Measurements from ENCODE around the gene PTPN7. TPM values are rescaled to one million over a fixed set of nuclear protein-coding genes. Genes with fewer than 3 reads are reported as not detected.
A peak's percentile ranks its signal among the peaks of the same experiment; 100 is the strongest.

Gene PTPN7
- total RNA-seq: not detected in 2 replicates
- long read RNA-seq, partial matches to known transcripts: 0 of 2 reads
- long read RNA-seq, other reads (novel, unspliced or antisense): 2 of 2 reads

DNA sequence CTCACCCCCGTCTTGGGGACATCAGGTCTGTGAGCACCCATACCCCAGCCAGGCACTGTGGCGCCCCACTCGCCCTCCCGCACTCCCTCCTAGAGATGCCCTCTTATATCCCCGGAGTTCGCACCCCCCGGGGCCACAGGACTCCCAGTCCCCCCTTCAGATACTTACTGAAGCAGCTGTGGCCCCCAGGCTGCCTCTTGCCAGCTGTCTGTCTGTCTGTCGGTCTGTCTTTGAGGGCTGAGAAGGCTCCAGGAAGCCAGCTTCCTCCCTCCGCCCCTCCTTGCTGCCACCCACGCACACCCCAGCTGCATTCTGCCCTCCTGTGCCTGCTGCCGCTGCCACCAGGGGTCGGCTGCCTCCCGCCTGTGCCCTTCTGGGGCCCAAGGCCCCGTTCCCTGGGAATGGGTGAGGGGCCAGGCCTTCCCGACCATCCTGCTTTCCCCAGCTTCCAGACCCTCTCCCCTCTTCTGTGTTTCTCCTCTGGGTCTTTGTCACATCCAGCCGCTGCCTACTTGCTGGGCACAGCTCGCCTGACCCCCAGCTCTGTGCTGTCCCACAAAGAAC, at the start of gene PTPN7:
Gene PTPN7, minus strand, starts transcription at position 226 of the 564 bp plus-strand sequence. CDS start 1,200 bp downstream, outside the sequence.
- TF ChIP-seq CTCF (IDR thresholded peaks at IDR 0.05; ENCODE audit: unreplicated experiment): no peak
- no peaks in the 10 kb centered on the region for H3K9me3 Mint-ChIP-seq (ENCODE audit: low read depth)
- no peaks in the 10 kb centered on the region for H3K36me3 Mint-ChIP-seq (ENCODE audit: insufficient read depth)
- H3K27me3 Mint-ChIP-seq: peaks cover 7% of the 10 kb centered on the region
- H3K4me3 Mint-ChIP-seq (ENCODE audit: low read depth): no peak within 1 kb of the TSS
- H3K27ac Mint-ChIP-seq: peak within 1 kb of the TSS; percentile 33
- no peak for DNase-seq (ENCODE audit: low spot score, unreplicated experiment)
- H3K4me1 Mint-ChIP-seq (ENCODE audit: low read depth): peaks cover 7% of the 10 kb centered on the region

- Mint-ChIP-seq H3K4me1 (ENCODE audit: low read depth) (no peaks in the 10 kb centered on the region), H3K27ac (no peak overlapping the region), H3K4me3 (ENCODE audit: low read depth) (no peak overlapping the region), H3K36me3 (ENCODE audit: insufficient read depth) (no peaks in the 10 kb centered on the region), H3K9me3 (ENCODE audit: low read depth) (no peaks in the 10 kb centered on the region), H3K27me3 (peaks cover 35% of the 10 kb centered on the region)
- TF ChIP-seq CTCF (IDR thresholded peaks at IDR 0.05; ENCODE audit: unreplicated experiment): no peak
- DNase-seq (ENCODE audit: low spot score, unreplicated experiment): no peak
These were observed 48.0 kb upstream of the PTPN7 start for GRCh38 chr1:202208351-202208857.

DNA sequence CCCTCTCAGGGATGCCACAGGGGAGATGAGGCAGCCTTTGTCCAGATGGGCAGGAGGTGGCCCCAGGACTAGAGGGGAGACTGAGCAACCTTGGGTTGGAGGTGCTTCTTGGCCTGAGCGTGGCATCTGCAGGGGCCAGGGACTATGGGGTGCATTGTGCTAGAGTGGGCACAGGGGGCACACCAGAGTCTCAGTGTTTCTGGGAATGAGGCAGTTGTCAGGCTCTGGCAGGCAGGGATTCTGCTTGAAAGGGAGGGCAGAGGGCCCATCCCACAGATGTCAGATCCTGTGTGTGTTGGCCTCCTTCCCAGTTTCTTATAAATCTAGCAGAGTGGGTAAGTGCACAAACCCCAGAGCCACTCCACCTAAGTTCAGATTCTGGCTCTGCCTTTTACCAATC, 46.9 kb upstream of the PTPN7 start:
- DNase-seq (ENCODE audit: low spot score, unreplicated experiment): no peak

DNA sequence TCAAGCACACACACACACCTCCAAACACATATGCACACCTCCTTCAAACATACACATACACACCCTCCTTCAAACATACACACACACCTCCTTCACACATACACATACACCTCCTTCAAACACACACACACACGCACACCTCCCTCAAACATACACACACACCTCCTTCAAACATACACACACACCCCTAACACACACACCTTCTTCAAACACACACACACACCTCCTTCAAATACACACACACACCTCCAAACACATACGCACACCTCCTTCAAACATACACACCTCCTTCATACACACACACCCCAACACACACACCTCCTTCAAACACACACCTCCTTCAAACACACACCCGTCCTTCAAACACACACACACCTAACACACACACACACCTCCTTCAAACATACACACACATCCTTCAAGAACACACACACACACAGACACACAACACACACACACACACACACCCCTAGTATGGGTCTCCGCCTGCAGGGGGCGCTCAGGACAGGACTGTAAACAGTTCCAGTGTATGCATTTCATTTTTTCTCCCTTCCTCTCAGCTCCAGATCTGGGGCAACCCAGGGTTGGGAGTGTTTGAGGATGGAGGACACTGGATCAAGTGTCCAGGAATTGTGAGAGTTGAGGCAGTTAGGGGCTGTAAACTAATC, 45.3 kb upstream of the PTPN7 start:
- TF ChIP-seq CTCF (IDR thresholded peaks at IDR 0.05; ENCODE audit: unreplicated experiment): peak; percentile 16
- H3K4me3 Mint-ChIP-seq (ENCODE audit: low read depth): no peak overlapping the region

More for the DNA sequence above, 46.9 kb upstream of the PTPN7 start:
- H3K27me3 Mint-ChIP-seq: peaks cover 27% of the 10 kb centered on the region
- H3K4me3 Mint-ChIP-seq (ENCODE audit: low read depth): no peak overlapping the region
- no peaks in the 10 kb centered on the region for H3K9me3 Mint-ChIP-seq (ENCODE audit: low read depth)
- H3K27ac Mint-ChIP-seq: no peak overlapping the region
- peak; percentile 19 for TF ChIP-seq CTCF (IDR thresholded peaks at IDR 0.05; ENCODE audit: unreplicated experiment)
- no peaks in the 10 kb centered on the region for H3K36me3 Mint-ChIP-seq (ENCODE audit: insufficient read depth)
- no peaks in the 10 kb centered on the region for H3K4me1 Mint-ChIP-seq (ENCODE audit: low read depth)

DNA sequence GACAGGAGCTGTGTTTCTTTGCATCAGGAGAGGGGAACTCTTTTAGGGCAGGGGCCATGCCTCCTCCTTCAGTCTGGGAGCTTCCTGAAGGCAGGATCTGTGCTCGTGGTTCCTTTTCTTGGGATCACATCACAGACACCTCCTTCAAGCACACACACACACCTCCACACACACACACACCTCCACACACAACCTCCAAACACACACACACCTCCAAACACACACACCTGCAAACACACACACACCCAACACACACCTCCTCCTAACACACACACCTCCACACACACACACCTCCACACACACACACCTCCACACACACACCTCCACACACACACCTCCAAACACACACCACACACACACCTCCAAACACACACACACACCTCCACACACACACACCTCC, 43.7 kb upstream of the PTPN7 start:
- TF ChIP-seq CTCF (IDR thresholded peaks at IDR 0.05; ENCODE audit: unreplicated experiment): no peak
- Mint-ChIP-seq H3K36me3 (ENCODE audit: insufficient read depth) (no peaks in the 10 kb centered on the region), H3K4me3 (ENCODE audit: low read depth) (no peak overlapping the region), H3K27me3 (peaks cover 27% of the 10 kb centered on the region), H3K27ac (no peak overlapping the region), H3K9me3 (ENCODE audit: low read depth) (no peaks in the 10 kb centered on the region), H3K4me1 (ENCODE audit: low read depth) (no peaks in the 10 kb centered on the region)
- no peak for DNase-seq (ENCODE audit: low spot score, unreplicated experiment)

More for the DNA sequence above, 45.3 kb upstream of the PTPN7 start:
- Mint-ChIP-seq H3K9me3 (ENCODE audit: low read depth) (no peaks in the 10 kb centered on the region), H3K27ac (no peak overlapping the region), H3K27me3 (peaks cover 27% of the 10 kb centered on the region), H3K4me1 (ENCODE audit: low read depth) (no peaks in the 10 kb centered on the region), H3K36me3 (ENCODE audit: insufficient read depth) (no peaks in the 10 kb centered on the region)
- no peak for DNase-seq (ENCODE audit: low spot score, unreplicated experiment)

All from progenitor cell of endocrine pancreas (in vitro differentiated cells).